A549 (cell line): ENCODE data around the gene NBEAL1.
"Not testable (repeated sequence)": the region's sequence is repeated elsewhere in the genome, so short reads cannot be mapped to it uniquely, and the experiment has no call there.

Experiments
- EP300 ChIP-seq, 2 experiments: fragments of >200 bp; sonication (Bioruptor Twin); formaldehyde crosslinking; IDR thresholded peaks; 2 replicates in 1 of 2; 3 replicates in 1 of 2; pipeline ENCODE4 v1.6.1; 2016 to 2017
- MYC ChIP-seq: IDR thresholded peaks from 2 replicates; pipeline ENCODE4 v1.6.1; 2012; ENCODE audit warnings: mild to moderate bottlenecking, inconsistent platforms, low read length, improper control_type of control experiment, borderline replicate concordance
- RFX5 ChIP-seq: fragments of 450-650 bp; IDR thresholded peaks from 2 replicates; pipeline ENCODE4 v1.7.1; 2014; ENCODE audit warnings: antibody characterized with exemption, mild to moderate bottlenecking, moderate library complexity

DNA sequence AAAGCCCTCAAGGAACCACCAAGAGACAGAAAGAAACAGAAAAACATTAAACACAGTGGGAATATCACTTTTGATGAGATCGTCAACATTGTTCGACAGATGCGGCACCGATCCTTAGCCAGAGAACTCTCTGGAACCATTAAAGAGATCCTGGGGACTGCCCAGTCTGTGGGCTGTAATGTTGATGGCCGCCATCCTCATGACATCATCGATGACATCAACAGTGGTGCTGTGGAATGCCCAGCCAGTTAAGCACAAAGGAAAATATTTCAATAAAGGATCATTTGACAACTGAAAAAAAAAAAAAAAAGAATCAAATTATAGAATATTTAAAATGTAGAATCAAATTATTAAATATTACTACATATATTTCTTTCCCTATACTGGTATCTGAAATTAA lies 176.4 kb downstream of the NBEAL1 start:
- not testable (repeated sequence) for TF ChIP-seq EP300 (IDR thresholded peaks at IDR 0.05); RFX5; MYC
